ENCODE data around the gene BCAT1.

DNA sequence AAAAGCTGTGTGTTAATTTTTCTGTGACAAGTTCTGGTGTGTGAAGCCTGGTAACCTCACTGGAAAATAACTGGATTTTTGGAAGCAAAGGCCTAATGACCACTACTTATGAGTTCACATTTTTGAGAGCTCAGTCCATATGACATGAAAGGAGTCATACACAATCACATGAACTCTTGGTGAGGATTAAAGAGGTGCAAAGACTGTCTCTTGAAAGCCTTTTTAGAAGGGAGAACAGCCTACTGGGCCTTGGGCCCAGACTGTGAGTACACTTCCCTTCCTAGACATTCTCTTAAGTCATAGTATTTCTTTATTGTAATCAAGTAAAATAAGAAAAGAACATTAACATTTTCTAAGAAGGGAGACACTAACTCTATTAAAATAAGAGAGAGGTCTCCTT, 176.1 kb downstream of the BCAT1 start:
- TF ChIP-seq, protein P1, sequence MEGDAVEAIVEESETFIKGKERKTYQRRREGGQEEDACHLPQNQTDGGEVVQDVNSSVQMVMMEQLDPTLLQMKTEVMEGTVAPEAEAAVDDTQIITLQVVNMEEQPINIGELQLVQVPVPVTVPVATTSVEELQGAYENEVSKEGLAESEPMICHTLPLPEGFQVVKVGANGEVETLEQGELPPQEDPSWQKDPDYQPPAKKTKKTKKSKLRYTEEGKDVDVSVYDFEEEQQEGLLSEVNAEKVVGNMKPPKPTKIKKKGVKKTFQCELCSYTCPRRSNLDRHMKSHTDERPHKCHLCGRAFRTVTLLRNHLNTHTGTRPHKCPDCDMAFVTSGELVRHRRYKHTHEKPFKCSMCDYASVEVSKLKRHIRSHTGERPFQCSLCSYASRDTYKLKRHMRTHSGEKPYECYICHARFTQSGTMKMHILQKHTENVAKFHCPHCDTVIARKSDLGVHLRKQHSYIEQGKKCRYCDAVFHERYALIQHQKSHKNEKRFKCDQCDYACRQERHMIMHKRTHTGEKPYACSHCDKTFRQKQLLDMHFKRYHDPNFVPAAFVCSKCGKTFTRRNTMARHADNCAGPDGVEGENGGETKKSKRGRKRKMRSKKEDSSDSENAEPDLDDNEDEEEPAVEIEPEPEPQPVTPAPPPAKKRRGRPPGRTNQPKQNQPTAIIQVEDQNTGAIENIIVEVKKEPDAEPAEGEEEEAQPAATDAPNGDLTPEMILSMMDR (conservative IDR thresholded peaks at IDR 0.05 in 1 of 2, IDR thresholded peaks at IDR 0.05 in 1 of 2; ENCODE audit: extremely low read depth in 1 of 2, insufficient read depth in 1 of 2, low read depth in 1 of 2, low read length in 2 of 2) = no peak
- TF ChIP-seq EZH2 (IDR thresholded peaks at IDR 0.05; ENCODE audit: borderline replicate concordance, low read length) = no peak
